ENCODE measurements around the gene NCS1. TPM values are rescaled to one million over a fixed set of nuclear protein-coding genes. Genes with fewer than 3 reads are reported as not detected.
"Not testable (repeated sequence)": the region's sequence is repeated elsewhere in the genome, so short reads cannot be mapped to it uniquely, and the experiment has no call there.

The NCS1 gene
- total and polyA plus RNA-seq, 5 donors, result 9.3 to 46.9 (median 18.1) TPM

GRCh38 chr9:130266236-130267098 is 94.3 kb downstream of the NCS1 start:
- peak overlapping the region; percentile 5 for H3K27ac ChIP-seq (ENCODE audit: low read length)
- H3K27me3 ChIP-seq (ENCODE audit: control insufficient read depth, insufficient read depth), result no peaks in the 10 kb centered on the region
- ATAC-seq (no peak), DNase-seq (peak in 1 of 3 donors; percentile 33)
- intact Hi-C loops (cut with DNase I), result no loop called here
- WGBS, result 25% methylated on average over 41 of the region's 41 CpGs
- no peaks in the 10 kb centered on the region for H3K4me1 ChIP-seq (ENCODE audit: control insufficient read depth, insufficient read depth, low read length)
- H3K9me3 ChIP-seq (ENCODE audit: control insufficient read depth, low read length), result no peaks in the 10 kb centered on the region
- peak overlapping the region; percentile 20 for H3K4me3 ChIP-seq (ENCODE audit: low read length)

GRCh38 chr9:130267930-130268329 is 95.7 kb downstream of the NCS1 start:
- DNase-seq, result no peak
- Histone ChIP-seq H3K4me3 (ENCODE audit: low read length) (no peak overlapping the region), H3K27ac (ENCODE audit: low read length) (no peak overlapping the region), H3K9me3 (ENCODE audit: control insufficient read depth, low read length) (no peaks in the 10 kb centered on the region), H3K4me1 (ENCODE audit: control insufficient read depth, insufficient read depth, low read length) (no peaks in the 10 kb centered on the region), H3K27me3 (ENCODE audit: control insufficient read depth, insufficient read depth) (no peaks in the 10 kb centered on the region)
- intact Hi-C loops (cut with DNase I), result no loop called here
- no peak for ATAC-seq
- WGBS, result 82% methylated on average over 5 of the region's 5 CpGs

- DNase-seq (no peak), ATAC-seq (no peak)
- H3K27me3 ChIP-seq (ENCODE audit: control insufficient read depth, insufficient read depth), result no peaks in the 10 kb centered on the region
- H3K4me1 ChIP-seq (ENCODE audit: control insufficient read depth, insufficient read depth, low read length), result no peaks in the 10 kb centered on the region
- peak overlapping the region; percentile 61 for H3K27ac ChIP-seq (ENCODE audit: low read length)
- H3K9me3 ChIP-seq (ENCODE audit: control insufficient read depth, low read length), result no peaks in the 10 kb centered on the region
- WGBS, result 41% methylated on average over 16 of the region's 16 CpGs
- intact Hi-C loops (cut with DNase I), result no loop called here
- H3K4me3 ChIP-seq (ENCODE audit: low read length), result no peak overlapping the region
These were observed 96.5 kb downstream of the NCS1 start for GRCh38 chr9:130268521-130269211.

- intact Hi-C loops (cut with DNase I), result loop anchor here in 1 of 4 donors (5.0 kb wide), 1 partner anchor 51 kb away; no protein-coding TSS in a partner anchor
- ATAC-seq (peak in 1 of 2 donors; percentile 29), DNase-seq (no peak)
- Histone ChIP-seq H3K4me1 (ENCODE audit: control insufficient read depth, insufficient read depth, low read length) (no peaks in the 10 kb centered on the region), H3K27me3 (ENCODE audit: control insufficient read depth, insufficient read depth) (no peaks in the 10 kb centered on the region), H3K4me3 (ENCODE audit: low read length) (no peak overlapping the region), H3K9me3 (ENCODE audit: control insufficient read depth, low read length) (no peaks in the 10 kb centered on the region), H3K27ac (ENCODE audit: low read length) (peak overlapping the region; percentile 64)
- WGBS, result 56% methylated on average over 6 of the region's 6 CpGs
These were observed 99.3 kb downstream of the NCS1 start for GRCh38 chr9:130271473-130271872.

GRCh38 chr9:130275156-130275555 is 103.0 kb downstream of the NCS1 start:
- no peak overlapping the region for H3K27ac ChIP-seq (ENCODE audit: low read length)
- H3K4me1 ChIP-seq (ENCODE audit: control insufficient read depth, insufficient read depth, low read length), result no peaks in the 10 kb centered on the region
- H3K27me3 ChIP-seq (ENCODE audit: control insufficient read depth, insufficient read depth), result no peaks in the 10 kb centered on the region
- DNase-seq, result no peak
- no peaks in the 10 kb centered on the region for H3K9me3 ChIP-seq (ENCODE audit: control insufficient read depth, low read length)
- 79% methylated on average over 9 of the region's 9 CpGs for WGBS
- ATAC-seq, result no peak
- no peak overlapping the region for H3K4me3 ChIP-seq (ENCODE audit: low read length)
- intact Hi-C loops (cut with DNase I), result no loop called here

- no peak for DNase-seq
- 68% methylated on average over 3 of the region's 3 CpGs for WGBS
These were observed 103.9 kb downstream of the NCS1 start for GRCh38 chr9:130276121-130276520.

GRCh38 chr9:130276955-130277354 is 104.8 kb downstream of the NCS1 start:
- Histone ChIP-seq H3K27ac (ENCODE audit: low read length) (no peak overlapping the region), H3K4me3 (ENCODE audit: low read length) (no peak overlapping the region), H3K27me3 (ENCODE audit: control insufficient read depth, insufficient read depth) (no peaks in the 10 kb centered on the region), H3K4me1 (ENCODE audit: control insufficient read depth, insufficient read depth, low read length) (no peaks in the 10 kb centered on the region), H3K9me3 (ENCODE audit: control insufficient read depth, low read length) (no peaks in the 10 kb centered on the region)
- ATAC-seq (peak in 1 of 2 donors; percentile 26), DNase-seq (no peak)
- intact Hi-C loops (cut with DNase I), result no loop called here
- WGBS, result 84% methylated on average over 11 of the region's 11 CpGs

More at GRCh38 chr9:130276121-130276520, 103.9 kb downstream of the NCS1 start:
- Histone ChIP-seq H3K27me3 (ENCODE audit: control insufficient read depth, insufficient read depth) (no peaks in the 10 kb centered on the region), H3K4me1 (ENCODE audit: control insufficient read depth, insufficient read depth, low read length) (no peaks in the 10 kb centered on the region), H3K9me3 (ENCODE audit: control insufficient read depth, low read length) (no peaks in the 10 kb centered on the region), H3K27ac (ENCODE audit: low read length) (no peak overlapping the region), H3K4me3 (ENCODE audit: low read length) (no peak overlapping the region)
- intact Hi-C loops (cut with DNase I), result no loop called here
- no peak for ATAC-seq

GRCh38 chr9:130277525-130277924 is 105.3 kb downstream of the NCS1 start:
- H3K4me3 ChIP-seq (ENCODE audit: low read length); H3K9me3 ChIP-seq (ENCODE audit: control insufficient read depth, low read length); H3K4me1 ChIP-seq (ENCODE audit: control insufficient read depth, insufficient read depth, low read length); H3K27ac ChIP-seq (ENCODE audit: low read length); intact Hi-C loops (cut with DNase I); ATAC-seq; DNase-seq; H3K27me3 ChIP-seq (ENCODE audit: control insufficient read depth, insufficient read depth): not testable (repeated sequence)
- WGBS, result 98% methylated on average over 1 of the region's 1 CpG

- intact Hi-C loops (cut with DNase I), result no loop called here
- H3K4me3 ChIP-seq (ENCODE audit: low read length), result no peak overlapping the region
These were observed 111.5 kb downstream of the NCS1 start for GRCh38 chr9:130283539-130284248.

GRCh38 chr9:130284249-130284625 is 112.0 kb downstream of the NCS1 start:
- Histone ChIP-seq H3K27ac (ENCODE audit: low read length) (no peak overlapping the region), H3K4me1 (ENCODE audit: control insufficient read depth, insufficient read depth, low read length) (peaks cover 10% of the 10 kb centered on the region), H3K4me3 (ENCODE audit: low read length) (no peak overlapping the region), H3K9me3 (ENCODE audit: control insufficient read depth, low read length) (no peaks in the 10 kb centered on the region), H3K27me3 (ENCODE audit: control insufficient read depth, insufficient read depth) (no peaks in the 10 kb centered on the region)
- 80% methylated on average over 10 of the region's 10 CpGs for WGBS
- ATAC-seq (no peak), DNase-seq (no peak)
- intact Hi-C loops (cut with DNase I), result no loop called here

More at GRCh38 chr9:130283539-130284248, 111.5 kb downstream of the NCS1 start:
- ATAC-seq, result no peak
- DNase-seq, result no peak
- H3K27me3 ChIP-seq (ENCODE audit: control insufficient read depth, insufficient read depth), result no peaks in the 10 kb centered on the region
- 77% methylated on average over 4 of the region's 4 CpGs for WGBS
- H3K27ac ChIP-seq (ENCODE audit: low read length), result no peak overlapping the region
- peaks cover 8% of the 10 kb centered on the region for H3K4me1 ChIP-seq (ENCODE audit: control insufficient read depth, insufficient read depth, low read length)
- H3K9me3 ChIP-seq (ENCODE audit: control insufficient read depth, low read length), result no peaks in the 10 kb centered on the region

GRCh38 chr9:130284690-130285089 is 112.5 kb downstream of the NCS1 start:
- Histone ChIP-seq H3K4me3 (ENCODE audit: low read length) (no peak overlapping the region), H3K27ac (ENCODE audit: low read length) (no peak overlapping the region), H3K9me3 (ENCODE audit: control insufficient read depth, low read length) (no peaks in the 10 kb centered on the region), H3K4me1 (ENCODE audit: control insufficient read depth, insufficient read depth, low read length) (peaks cover 10% of the 10 kb centered on the region), H3K27me3 (ENCODE audit: control insufficient read depth, insufficient read depth) (no peaks in the 10 kb centered on the region)
- intact Hi-C loops (cut with DNase I), result no loop called here
- ATAC-seq (no peak), DNase-seq (no peak)
- WGBS, result 93% methylated on average over 7 of the region's 7 CpGs

All from right cardiac atrium (tissue), 5 donors.